BE2C (cell line): ENCODE data around the gene GDF11.

Source experiments
- DNase-seq: peaks from one replicate; pipeline ENCODE4 v3.0.0-alpha.2; 2020
- H3K27me3 ChIP-seq: fragments of 250-450 bp; sonication (Bioruptor Pico); 2 replicates; pipeline ENCODE4 v1.5.1; 2020; ENCODE audit warnings: mild to moderate bottlenecking
- H3K36me3 ChIP-seq: fragments of 250-450 bp; sonication (Bioruptor Pico); 2 replicates; pipeline ENCODE4 v1.5.1; 2020; ENCODE audit warnings: mild to moderate bottlenecking
- H3K4me1 ChIP-seq: fragments of 250-450 bp; sonication (Bioruptor Pico); 2 replicates; pipeline ENCODE4 v1.5.1; 2020
- H3K4me3 ChIP-seq: 2 replicates; pipeline ENCODE4 v1.5.1; 2011; ENCODE audit warnings: low read depth, low read length
- H3K9me3 ChIP-seq: fragments of 250-450 bp; sonication (Bioruptor Pico); 2 replicates; pipeline ENCODE4 v1.5.1; 2020
- CTCF ChIP-seq: IDR thresholded peaks from 2 replicates; pipeline ENCODE4 v1.5.1; 2012; ENCODE audit warnings: mild to moderate bottlenecking, low read depth, low read length

Gene GDF11

GRCh38 chr12:55716582-55716957, 26.4 kb upstream of the GDF11 start:
- Histone ChIP-seq H3K4me1 (peaks cover 3% of the 10 kb centered on the region; the same call in 1 of the 2 replicates), H3K4me3 (peak overlapping the region; percentile 96)
- DNase-seq = no peak

GRCh38 chr12:55717011-55718007, 25.6 kb upstream of the GDF11 start:
- DNase-seq = no peak
- peaks cover 3% of the 10 kb centered on the region; the same call in 1 of the 2 replicates for H3K4me1 ChIP-seq
- no peaks in the 10 kb centered on the region for H3K9me3 ChIP-seq
- peaks cover 6% of the 10 kb centered on the region for H3K27me3 ChIP-seq
- H3K4me3 ChIP-seq = peak overlapping the region; percentile 96
- no peaks in the 10 kb centered on the region for H3K36me3 ChIP-seq
- no peak for TF ChIP-seq CTCF

More at GRCh38 chr12:55716582-55716957, 26.4 kb upstream of the GDF11 start:
- Histone ChIP-seq H3K36me3 (no peaks in the 10 kb centered on the region), H3K9me3 (no peaks in the 10 kb centered on the region), H3K27me3 (peaks cover 14% of the 10 kb centered on the region)
- no peak for TF ChIP-seq CTCF

- H3K36me3 ChIP-seq = no peaks in the 10 kb centered on the region
- H3K27me3 ChIP-seq = no peaks in the 10 kb centered on the region
- no peaks in the 10 kb centered on the region for H3K9me3 ChIP-seq
- no peak for TF ChIP-seq CTCF
- no peak overlapping the region for H3K4me3 ChIP-seq
- H3K4me1 ChIP-seq = peaks cover 3% of the 10 kb centered on the region; the same call in 1 of the 2 replicates
- no peak for DNase-seq
These were observed 24.9 kb upstream of the GDF11 start for GRCh38 chr12:55718015-55718414.

GRCh38 chr12:55718624-55719275, 24.2 kb upstream of the GDF11 start:
- no peak for DNase-seq
- Histone ChIP-seq H3K27me3 (no peaks in the 10 kb centered on the region), H3K4me3 (no peak overlapping the region), H3K9me3 (no peaks in the 10 kb centered on the region), H3K4me1 (peaks cover 3% of the 10 kb centered on the region; the same call in 1 of the 2 replicates), H3K36me3 (peaks cover 1% of the 10 kb centered on the region)
- no peak for TF ChIP-seq CTCF

GRCh38 chr12:55719371-55719770, 23.6 kb upstream of the GDF11 start:
- no peak for TF ChIP-seq CTCF
- DNase-seq = no peak
- H3K4me1 ChIP-seq = peaks cover 3% of the 10 kb centered on the region; the same call in 1 of the 2 replicates
- no peaks in the 10 kb centered on the region for H3K9me3 ChIP-seq
- peaks cover 8% of the 10 kb centered on the region for H3K36me3 ChIP-seq
- no peaks in the 10 kb centered on the region for H3K27me3 ChIP-seq
- H3K4me3 ChIP-seq = no peak overlapping the region
